ENCODE measurements around the gene OSM. TPM values are rescaled to one million over a fixed set of nuclear protein-coding genes. Genes with fewer than 3 reads are reported as not detected.

OSM gene
- total and polyA plus RNA-seq, 2 experiments from 2014 or later = not detected

GRCh38 chr22:30267382-30268302, 991 bp upstream of the OSM start:
- H3K27me3 Mint-ChIP-seq (ENCODE audit: insufficient read depth, low read depth, poor library complexity) = peaks cover 20% of the 10 kb centered on the region
- no peaks in the 10 kb centered on the region; the same call in 1 of the 2 replicates for H3K27me3 ChIP-seq (ENCODE audit: insufficient read depth)
- no peaks in the 10 kb centered on the region for H3K36me3 Mint-ChIP-seq (ENCODE audit: low read depth)
- peaks cover 5% of the 10 kb centered on the region; the same call in 1 of the 3 replicates for H3K4me1 Mint-ChIP-seq
- DNase-seq (ENCODE audit: low spot score) (no peak), ATAC-seq (no peak)
- no peak overlapping the region for H2AFZ ChIP-seq
- no peaks in the 10 kb centered on the region for H3K36me3 ChIP-seq (ENCODE audit: insufficient read depth)
- no peaks in the 10 kb centered on the region for H3K9me3 Mint-ChIP-seq
- H3K4me3 Mint-ChIP-seq = no peak overlapping the region
- no peak overlapping the region for H3K27ac ChIP-seq (ENCODE audit: low read depth)
- TF ChIP-seq CREB1 (CRISPR knock-in tag; IDR thresholded peaks at IDR 0.05; ENCODE audit: low read depth) = no peak
- no peak for TF ChIP-seq ZNF331 (CRISPR knock-in tag; IDR thresholded peaks at IDR 0.05; ENCODE audit: low read depth)
- TF ChIP-seq ETS1 (IDR thresholded peaks at IDR 0.05) = no peak
- TF ChIP-seq, protein P1, sequence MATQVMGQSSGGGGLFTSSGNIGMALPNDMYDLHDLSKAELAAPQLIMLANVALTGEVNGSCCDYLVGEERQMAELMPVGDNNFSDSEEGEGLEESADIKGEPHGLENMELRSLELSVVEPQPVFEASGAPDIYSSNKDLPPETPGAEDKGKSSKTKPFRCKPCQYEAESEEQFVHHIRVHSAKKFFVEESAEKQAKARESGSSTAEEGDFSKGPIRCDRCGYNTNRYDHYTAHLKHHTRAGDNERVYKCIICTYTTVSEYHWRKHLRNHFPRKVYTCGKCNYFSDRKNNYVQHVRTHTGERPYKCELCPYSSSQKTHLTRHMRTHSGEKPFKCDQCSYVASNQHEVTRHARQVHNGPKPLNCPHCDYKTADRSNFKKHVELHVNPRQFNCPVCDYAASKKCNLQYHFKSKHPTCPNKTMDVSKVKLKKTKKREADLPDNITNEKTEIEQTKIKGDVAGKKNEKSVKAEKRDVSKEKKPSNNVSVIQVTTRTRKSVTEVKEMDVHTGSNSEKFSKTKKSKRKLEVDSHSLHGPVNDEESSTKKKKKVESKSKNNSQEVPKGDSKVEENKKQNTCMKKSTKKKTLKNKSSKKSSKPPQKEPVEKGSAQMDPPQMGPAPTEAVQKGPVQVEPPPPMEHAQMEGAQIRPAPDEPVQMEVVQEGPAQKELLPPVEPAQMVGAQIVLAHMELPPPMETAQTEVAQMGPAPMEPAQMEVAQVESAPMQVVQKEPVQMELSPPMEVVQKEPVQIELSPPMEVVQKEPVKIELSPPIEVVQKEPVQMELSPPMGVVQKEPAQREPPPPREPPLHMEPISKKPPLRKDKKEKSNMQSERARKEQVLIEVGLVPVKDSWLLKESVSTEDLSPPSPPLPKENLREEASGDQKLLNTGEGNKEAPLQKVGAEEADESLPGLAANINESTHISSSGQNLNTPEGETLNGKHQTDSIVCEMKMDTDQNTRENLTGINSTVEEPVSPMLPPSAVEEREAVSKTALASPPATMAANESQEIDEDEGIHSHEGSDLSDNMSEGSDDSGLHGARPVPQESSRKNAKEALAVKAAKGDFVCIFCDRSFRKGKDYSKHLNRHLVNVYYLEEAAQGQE (IDR thresholded peaks at IDR 0.05; ENCODE audit: unreplicated experiment) = no peak
- TF ChIP-seq ZNF462 (CRISPR knock-in tag; IDR thresholded peaks at IDR 0.05) = no peak
- no peak for TF ChIP-seq ZNF114 (CRISPR knock-in tag; IDR thresholded peaks at IDR 0.05)
- no peak for TF ChIP-seq JUNB (IDR thresholded peaks at IDR 0.05; ENCODE audit: unreplicated experiment)
- TF ChIP-seq POLR2AphosphoS5 (IDR thresholded peaks at IDR 0.05; ENCODE audit: low read depth) = no peak
- no peak for TF ChIP-seq STAT1 (IDR thresholded peaks at IDR 0.05; ENCODE audit: unreplicated experiment)
- no peak for TF ChIP-seq EZH2phosphoT487 (IDR thresholded peaks at IDR 0.05; ENCODE audit: unreplicated experiment)
- TF ChIP-seq EZH2 (IDR thresholded peaks at IDR 0.05; ENCODE audit: low read depth, unreplicated experiment) = no peak
- TF ChIP-seq NANOG (IDR thresholded peaks at IDR 0.05; ENCODE audit: borderline replicate concordance) = no peak
- TF ChIP-seq, protein P2, sequence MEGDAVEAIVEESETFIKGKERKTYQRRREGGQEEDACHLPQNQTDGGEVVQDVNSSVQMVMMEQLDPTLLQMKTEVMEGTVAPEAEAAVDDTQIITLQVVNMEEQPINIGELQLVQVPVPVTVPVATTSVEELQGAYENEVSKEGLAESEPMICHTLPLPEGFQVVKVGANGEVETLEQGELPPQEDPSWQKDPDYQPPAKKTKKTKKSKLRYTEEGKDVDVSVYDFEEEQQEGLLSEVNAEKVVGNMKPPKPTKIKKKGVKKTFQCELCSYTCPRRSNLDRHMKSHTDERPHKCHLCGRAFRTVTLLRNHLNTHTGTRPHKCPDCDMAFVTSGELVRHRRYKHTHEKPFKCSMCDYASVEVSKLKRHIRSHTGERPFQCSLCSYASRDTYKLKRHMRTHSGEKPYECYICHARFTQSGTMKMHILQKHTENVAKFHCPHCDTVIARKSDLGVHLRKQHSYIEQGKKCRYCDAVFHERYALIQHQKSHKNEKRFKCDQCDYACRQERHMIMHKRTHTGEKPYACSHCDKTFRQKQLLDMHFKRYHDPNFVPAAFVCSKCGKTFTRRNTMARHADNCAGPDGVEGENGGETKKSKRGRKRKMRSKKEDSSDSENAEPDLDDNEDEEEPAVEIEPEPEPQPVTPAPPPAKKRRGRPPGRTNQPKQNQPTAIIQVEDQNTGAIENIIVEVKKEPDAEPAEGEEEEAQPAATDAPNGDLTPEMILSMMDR (conservative IDR thresholded peaks at IDR 0.05; ENCODE audit: low read depth in 2 of 2) = no peak
- H3K4me1 ChIP-seq (ENCODE audit: insufficient read depth) = no peaks in the 10 kb centered on the region
- no peaks in the 10 kb centered on the region for H3F3A ChIP-seq (replicated peaks; ENCODE audit: low read depth)
- no peak overlapping the region for H3K27ac Mint-ChIP-seq
- no peak overlapping the region for H3K4me3 ChIP-seq
- H3K9me2 ChIP-seq (ENCODE audit: insufficient read depth) = no peaks in the 10 kb centered on the region
- H4K20me1 ChIP-seq (replicated peaks; ENCODE audit: insufficient read depth) = no peaks in the 10 kb centered on the region
- no peak overlapping the region for H3K4me2 ChIP-seq
- no peaks in the 10 kb centered on the region for H3K79me2 ChIP-seq (replicated peaks; ENCODE audit: insufficient read depth)

All from GM23338 (cell line).